Stimulated activated CD8-positive, alpha-beta memory T cell treated with anti-CD3 and anti-CD28 coated beads, Interleukin-4, amount 100 ng/mL, for 48 hours (primary cell): Measurements from ENCODE around the gene ANXA1.
"Not testable (repeated sequence)": the region's sequence is repeated elsewhere in the genome, so short reads cannot be mapped to it uniquely, and the experiment has no call there.

Source experiments
- DNase-seq: peaks from one replicate; pipeline ENCODE4 v3.0.0-alpha.2; 2020

The ANXA1 gene

DNA sequence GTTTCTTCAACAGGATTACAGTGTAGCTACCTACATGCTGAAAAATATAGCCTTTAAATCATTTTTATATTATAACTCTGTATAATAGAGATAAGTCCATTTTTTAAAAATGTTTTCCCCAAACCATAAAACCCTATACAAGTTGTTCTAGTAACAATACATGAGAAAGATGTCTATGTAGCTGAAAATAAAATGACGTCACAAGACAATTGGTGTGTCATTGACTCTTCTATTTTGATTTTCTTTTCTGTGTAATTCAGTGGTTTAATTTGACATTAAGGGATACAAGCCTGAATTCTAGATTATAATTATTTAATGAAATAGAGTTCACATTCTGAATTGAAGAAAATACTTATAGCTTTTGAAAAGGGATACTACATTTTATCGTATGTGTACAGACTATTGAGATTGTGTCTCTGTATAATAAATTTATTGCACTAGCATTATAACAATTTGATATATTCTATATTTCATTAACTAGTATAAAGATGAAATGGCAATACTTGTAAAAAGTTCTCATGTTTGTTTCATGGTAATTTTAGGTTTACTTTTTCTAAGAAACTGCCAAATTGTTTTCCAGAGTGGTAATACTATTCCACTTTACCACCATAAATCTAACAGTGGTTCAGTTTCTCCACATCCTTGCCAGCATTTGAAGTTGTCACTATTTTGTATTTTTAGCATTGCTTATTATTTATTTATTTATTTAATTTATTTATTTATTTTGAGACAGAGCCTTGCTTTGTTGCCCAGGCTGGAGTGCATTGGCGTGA, 18.7 kb downstream of the ANXA1 start:
- DNase-seq, result no peak

GRCh38 chr9:73172901-73173215, 21.2 kb downstream of the ANXA1 start:
- no peak for DNase-seq

DNA sequence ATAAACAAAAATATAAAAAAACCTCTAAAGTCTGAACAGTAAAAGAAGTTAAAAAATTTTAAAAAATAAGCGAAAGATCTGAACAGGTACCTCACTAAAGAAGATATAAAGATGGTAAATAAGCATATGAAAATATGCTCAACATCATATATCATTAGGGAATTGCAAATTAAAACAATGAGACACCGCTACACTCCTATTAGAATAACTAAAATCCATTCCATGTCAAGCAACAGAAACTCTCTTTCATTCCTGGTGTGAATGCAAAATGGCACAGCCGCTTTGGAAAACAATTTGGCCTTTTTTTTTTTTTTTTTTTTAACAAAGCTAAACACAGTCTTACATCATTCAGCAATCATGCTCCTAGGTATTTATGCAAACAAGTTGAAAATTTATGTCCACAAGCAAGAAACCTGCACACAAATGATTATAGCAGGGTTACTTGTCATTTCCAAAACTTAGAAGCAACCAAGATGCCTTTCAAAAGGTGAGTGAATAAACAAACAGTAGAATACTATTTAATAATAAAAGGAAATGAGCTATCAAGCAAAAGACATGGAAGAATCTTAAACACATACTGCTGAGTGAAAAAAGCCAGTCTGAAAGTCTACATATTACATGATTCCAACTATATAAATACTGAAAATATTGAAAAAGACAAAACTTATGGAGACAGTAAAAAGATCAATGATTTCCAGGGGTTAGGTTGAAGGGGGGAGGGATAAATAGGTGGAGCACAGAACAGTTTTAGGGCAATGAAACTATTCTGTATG, 22.1 kb downstream of the ANXA1 start:
- no peak for DNase-seq

DNA sequence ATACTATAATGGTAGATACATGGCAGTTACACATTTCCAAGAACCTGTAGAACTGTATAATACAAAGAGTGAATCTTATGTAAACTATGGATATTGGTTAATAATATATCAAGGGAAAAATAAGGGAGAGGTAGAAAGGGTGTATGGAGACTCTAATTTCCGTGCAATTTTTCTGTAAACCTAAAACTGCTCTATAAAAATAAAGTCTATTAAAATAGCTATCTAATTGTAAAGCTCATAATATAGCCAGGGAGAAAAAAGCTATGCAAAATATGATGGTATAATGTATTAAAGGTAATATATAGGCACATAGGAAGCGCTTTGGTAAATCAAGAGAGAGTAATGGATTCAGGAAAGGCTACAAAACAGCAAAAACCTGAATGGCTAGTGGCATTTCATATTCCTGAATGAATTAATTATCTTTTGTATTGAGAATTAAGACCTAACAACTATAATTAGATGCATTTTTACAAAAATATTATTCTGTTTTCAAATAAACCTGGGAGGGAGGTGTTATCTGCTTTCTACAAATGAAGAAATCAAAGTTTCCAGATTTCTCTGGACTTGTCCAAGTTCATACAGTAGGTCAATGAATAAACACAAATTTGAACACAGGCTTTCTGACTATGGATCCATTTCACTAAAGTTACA, 22.8 kb downstream of the ANXA1 start:
- no peak for DNase-seq

DNA sequence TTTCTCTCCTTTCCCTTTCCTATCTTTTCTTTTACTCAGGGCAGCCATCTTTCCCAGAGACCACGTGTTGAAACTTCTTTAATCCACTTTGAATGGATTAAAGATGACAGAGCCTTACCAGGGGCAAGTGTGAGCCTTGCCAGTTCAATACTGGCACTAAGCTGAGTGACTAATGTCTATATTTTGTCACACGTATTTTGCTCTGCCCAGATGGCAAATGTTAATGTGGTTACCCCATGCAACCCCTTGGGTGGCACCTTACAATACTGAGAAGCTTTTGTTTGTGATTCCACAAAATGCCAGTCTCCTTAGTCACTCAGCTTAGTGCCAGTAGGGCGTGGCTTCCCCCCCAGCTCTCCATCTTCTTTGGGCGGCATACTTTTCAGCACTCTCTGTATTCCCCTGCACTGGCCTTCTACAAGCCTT, 24.8 kb downstream of the ANXA1 start:
- DNase-seq, result no peak

DNA sequence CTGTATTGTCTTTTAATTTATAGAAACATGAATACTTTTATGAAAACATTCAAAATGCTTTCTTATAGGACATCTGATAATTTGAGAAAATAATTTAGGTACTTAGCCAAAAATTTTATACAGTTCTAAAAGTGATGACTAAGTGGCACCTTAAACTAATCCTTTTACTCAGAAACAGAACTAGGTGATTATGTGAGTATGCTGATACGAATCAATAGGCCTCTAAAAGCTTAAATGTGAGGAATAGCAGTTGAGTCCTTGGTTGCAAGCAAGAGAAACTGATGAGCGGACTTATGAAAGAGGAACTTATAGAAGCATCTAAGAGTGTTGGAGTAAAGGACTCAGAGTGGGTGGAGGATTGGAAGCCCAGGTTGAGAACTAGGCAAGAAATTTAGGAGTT, 26.4 kb downstream of the ANXA1 start:
- DNase-seq, result no peak

- DNase-seq, result no peak
These were observed 27.9 kb downstream of the ANXA1 start for GRCh38 chr9:73179589-73179988.

DNA sequence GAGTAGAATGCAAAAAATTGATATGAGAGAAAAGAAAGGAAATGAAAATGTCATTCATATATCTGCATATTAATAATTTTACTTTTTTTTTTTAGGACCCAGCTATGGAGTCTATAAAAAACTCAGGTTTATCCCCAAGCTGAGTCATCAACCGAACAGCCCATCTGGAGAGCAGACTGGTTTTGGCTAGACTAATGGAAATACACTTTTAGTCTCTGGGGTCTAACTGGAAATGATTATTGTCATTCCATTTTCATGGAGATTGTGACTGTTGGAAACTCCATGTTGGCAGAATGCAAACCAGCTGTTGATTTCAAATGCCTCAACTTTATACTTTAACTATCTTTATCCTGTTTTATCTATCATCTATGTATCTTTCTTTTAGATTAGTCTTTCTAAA, 28.7 kb downstream of the ANXA1 start:
- DNase-seq, result no peak

- no peak for DNase-seq
These were observed 31.3 kb downstream of the ANXA1 start for GRCh38 chr9:73182928-73183327.

GRCh38 chr9:73183428-73183827, 31.8 kb downstream of the ANXA1 start:
- no peak for DNase-seq

GRCh38 chr9:73183917-73184861, 32.5 kb downstream of the ANXA1 start:
- DNase-seq, result no peak

GRCh38 chr9:73191109-73191508, 39.4 kb downstream of the ANXA1 start:
- not testable (repeated sequence) for DNase-seq

DNA sequence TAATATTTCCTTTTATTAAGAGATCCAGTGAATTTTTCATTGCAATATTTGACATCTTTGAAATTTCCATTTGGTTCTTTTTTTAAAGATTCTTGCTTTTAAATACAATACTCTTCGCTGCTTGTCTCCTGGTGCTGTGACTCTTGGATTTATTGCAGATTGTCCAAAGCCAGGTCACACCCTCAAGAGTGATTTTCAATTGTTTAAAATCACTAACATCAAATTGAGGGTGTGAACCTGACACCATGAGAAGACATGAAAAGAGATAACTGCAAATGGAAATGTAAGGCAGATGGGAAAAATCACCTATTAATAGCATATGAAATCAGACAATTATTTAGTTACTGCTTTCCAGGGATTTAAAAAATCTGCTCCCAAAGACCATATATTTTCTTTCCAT, 42.6 kb downstream of the ANXA1 start:
- DNase-seq, result no peak

- DNase-seq, result no peak
These were observed 47.8 kb downstream of the ANXA1 start for GRCh38 chr9:73199448-73199847.

- no peak for DNase-seq
These were observed 48.2 kb downstream of the ANXA1 start for GRCh38 chr9:73199886-73200285.

- no peak for DNase-seq
These were observed 49.2 kb downstream of the ANXA1 start for GRCh38 chr9:73200694-73201452.

- DNase-seq, result no peak
These were observed 51.3 kb downstream of the ANXA1 start for GRCh38 chr9:73202980-73203379.

DNA sequence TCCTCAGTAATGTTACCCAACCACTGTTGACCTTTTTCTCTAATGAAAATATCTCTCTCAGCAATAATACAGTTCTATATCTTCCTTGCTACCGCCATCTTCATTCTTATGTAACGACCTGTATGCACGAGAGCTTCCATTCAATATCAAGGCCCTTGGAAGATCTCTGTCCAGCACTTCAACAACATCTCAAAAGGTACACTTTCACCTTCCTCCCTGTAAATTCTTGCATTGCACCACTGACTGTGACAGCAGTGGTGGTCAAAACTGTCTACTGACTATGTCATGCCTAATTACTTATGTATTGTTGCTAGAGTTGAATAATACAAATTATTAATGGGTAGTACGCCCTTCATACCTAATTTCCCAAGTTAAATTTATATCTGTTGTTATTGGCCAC, 53.3 kb downstream of the ANXA1 start:
- DNase-seq, result no peak

GRCh38 chr9:73206851-73207250, 55.2 kb downstream of the ANXA1 start:
- no peak for DNase-seq

GRCh38 chr9:73210886-73211666, 59.4 kb downstream of the ANXA1 start:
- DNase-seq, result no peak

DNA sequence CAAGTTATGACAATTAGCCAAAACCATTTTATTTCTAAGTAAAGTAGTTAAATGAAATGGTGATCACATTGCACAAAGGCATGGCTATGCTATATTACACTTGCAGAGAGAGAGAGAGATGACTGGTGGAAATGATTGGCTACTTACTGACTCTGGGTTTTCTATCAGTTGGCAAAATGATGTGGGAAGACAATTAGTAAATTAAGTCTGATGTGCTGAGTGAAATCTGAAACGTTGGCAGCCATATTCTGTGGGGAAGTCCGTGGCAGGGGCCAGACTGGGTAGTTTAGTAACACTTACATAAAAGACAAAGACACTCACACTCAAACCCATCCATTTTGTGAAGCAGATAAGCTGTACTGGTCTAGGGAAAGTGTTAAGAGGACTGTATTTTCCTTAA, 61.6 kb downstream of the ANXA1 start:
- no peak for DNase-seq
